Lung (tissue), 12 donors: ENCODE measurements around the gene TASP1. TPM values are rescaled to one million over a fixed set of nuclear protein-coding genes. Genes with fewer than 3 reads are reported as not detected.

Source experiments
- ATAC-seq: fragments of 200-7000 bp; cut with Tn5 transposase; one replicate; pipeline ENCODE4 v1.9.1; 2020; ENCODE audit warnings: moderate number of reproducible peaks; ENCODE audit not compliant: insufficient read depth, low FRiP score
- DNase-seq, 3 donors: peaks; one replicate each; pipeline ENCODE4 v3.0.0-alpha.2; 2013 to 2017
- H3K27ac ChIP-seq, 2 donors: one replicate each; pipeline ENCODE4 v1.5.1; 2013; ENCODE audit warnings: mild to moderate bottlenecking in 2 of 2, moderate library complexity in 2 of 2, control low read depth in 1 of 2, inconsistent platforms in 1 of 2, low read depth in 1 of 2, low read length in 1 of 2
- H3K27me3 ChIP-seq, 3 donors: one replicate each; pipeline ENCODE4 v1.5.1; 2013; ENCODE audit warnings: low read length in 2 of 3; ENCODE audit not compliant: control insufficient read depth in 3 of 3, insufficient read depth in 3 of 3
- H3K36me3 ChIP-seq, 4 donors: one replicate each; pipeline ENCODE4 v1.5.1; 2013; ENCODE audit warnings: low read length in 4 of 4, mild to moderate bottlenecking in 1 of 4, moderate library complexity in 1 of 4; ENCODE audit not compliant: control insufficient read depth in 4 of 4, insufficient read depth in 4 of 4
- H3K4me1 ChIP-seq, 5 donors: one replicate each; pipeline ENCODE4 v1.5.1; 2013; ENCODE audit warnings: low read length in 5 of 5, mild to moderate bottlenecking in 2 of 5, moderate library complexity in 1 of 5; ENCODE audit not compliant: control insufficient read depth in 5 of 5, insufficient read depth in 5 of 5
- H3K4me3 ChIP-seq: one replicate; pipeline ENCODE4 v1.5.1; 2013; ENCODE audit warnings: mild to moderate bottlenecking, control low read depth, moderate library complexity
- H3K9ac ChIP-seq, 2 donors: one replicate each; pipeline ENCODE4 v1.5.1; 2013; ENCODE audit warnings: low read length in 2 of 2, control low read depth in 1 of 2; ENCODE audit not compliant: insufficient read depth in 1 of 2
- H3K9me3 ChIP-seq, 4 donors: one replicate each; pipeline ENCODE4 v1.5.1; 2013; ENCODE audit warnings: low read length in 3 of 4, mild to moderate bottlenecking in 1 of 4, moderate library complexity in 1 of 4; ENCODE audit not compliant: control insufficient read depth in 4 of 4, insufficient read depth in 3 of 4
- CTCF ChIP-seq: IDR thresholded peaks from 2 replicates; pipeline ENCODE4 v1.5.1; 2012; ENCODE audit warnings: mild to moderate bottlenecking; ENCODE audit errors: control extremely low read depth, extremely low read depth
- WGBS, 2 donors: extraction: QIAGEN DNeasy Blood & Tissue Kit; methylation state at CpG; one replicate each; pipeline ENCODE4 v1.1.7; 2013; 5-methylcytosine and 5-hydroxymethylcytosine counted together
- polyA plus RNA-seq, 2 donors: library from polyadenylated mRNA; stranded (reverse); fragments of 200-250 nt; gene quantifications; one replicate each; pipeline ENCODE4 v1.2.1, GENCODE V29; 2013
- total RNA-seq, 2 donors: library from RNA; depleted of rRNA in 1 of 2; stranded (reverse); fragments of >200 nt in 1 of 2; gene quantifications; one replicate each; pipeline ENCODE4 v1.2.1, GENCODE V29; 2014 to 2021
- donor health status: control.
- donor health status: control.
- donor health status: Bipolar disorder and iron deficiency.
- donor health status: healthy.
- donor health status: DM: yes; HTN: yes; CAD: no.

The TASP1 gene
- total and polyA plus RNA-seq, 4 donors = 5.0 to 26.5 (median 11.5) TPM

GRCh38 chr20:13525225-13525940 lies 113.3 kb downstream of the TASP1 start:
- H3K4me3 ChIP-seq = no peak overlapping the region
- no peak for DNase-seq
- 91 to 93% methylated on average over 4 of the region's 4 CpGs for WGBS, 2 donors
- no peaks in the 10 kb centered on the region for H3K9me3 ChIP-seq
- no peak overlapping the region for H3K27ac ChIP-seq
- peaks cover 0 to 17% (median 12%) of the 10 kb centered on the region in 4 donors for H3K36me3 ChIP-seq
- no peaks in the 10 kb centered on the region for H3K27me3 ChIP-seq
- no peak for TF ChIP-seq CTCF
- no peak for ATAC-seq
- H3K4me1 ChIP-seq = peaks cover 0 to 3% (median 0%) of the 10 kb centered on the region in 5 donors
- no peak overlapping the region for H3K9ac ChIP-seq

- 59 to 76% methylated on average over 1 of the region's 1 CpG for WGBS, 2 donors
- no peak for TF ChIP-seq CTCF
- H3K27ac ChIP-seq = no peak overlapping the region
- H3K9ac ChIP-seq = no peak overlapping the region
- H3K4me3 ChIP-seq = no peak overlapping the region
- no peaks in the 10 kb centered on the region for H3K9me3 ChIP-seq
- DNase-seq = no peak
- H3K4me1 ChIP-seq = peaks cover 0 to 1% (median 0%) of the 10 kb centered on the region in 5 donors
- peaks cover 0 to 17% (median 12%) of the 10 kb centered on the region in 4 donors for H3K36me3 ChIP-seq
- H3K27me3 ChIP-seq = no peaks in the 10 kb centered on the region
- no peak for ATAC-seq
These were observed 114.4 kb downstream of the TASP1 start for GRCh38 chr20:13524339-13524738.

- Histone ChIP-seq H3K27me3 (no peaks in the 10 kb centered on the region), H3K9ac (no peak overlapping the region), H3K27ac (no peak overlapping the region), H3K9me3 (no peaks in the 10 kb centered on the region), H3K4me1 (peaks cover 0 to 28% (median 6%) of the 10 kb centered on the region in 5 donors), H3K36me3 (peaks cover 1 to 8% (median 4%) of the 10 kb centered on the region in 4 donors), H3K4me3 (no peak overlapping the region)
- no peak for ATAC-seq
- DNase-seq = peak in 2 of 3 donors; percentile 57 to 66
- TF ChIP-seq CTCF = no peak
These were observed 120.9 kb downstream of the TASP1 start for GRCh38 chr20:13517831-13518230.
